ENCODE results near the gene CD300A. TPM values are rescaled to one million over a fixed set of nuclear protein-coding genes. Genes with fewer than 3 reads are reported as not detected.
"Not testable (repeated sequence)": the region's sequence is repeated elsewhere in the genome, so short reads cannot be mapped to it uniquely, and the experiment has no call there.

Gene CD300A
- total RNA-seq, 1 donor from 2014 or later = not detected

- no peak for TF ChIP-seq CTCF (conservative IDR thresholded peaks at IDR 0.05; ENCODE audit: low read depth, low read length)
- no peak overlapping the region for H3K4me3 ChIP-seq (ENCODE audit: low read depth, low read length)
- no peak for DNase-seq (ENCODE audit: low read depth)
Measured at GRCh38 chr17:74478420-74479100, 12.1 kb downstream of the CD300A start.

- no peak for DNase-seq (ENCODE audit: low read depth)
- no peak overlapping the region for H3K4me3 ChIP-seq (ENCODE audit: low read depth, low read length)
- TF ChIP-seq CTCF (conservative IDR thresholded peaks at IDR 0.05; ENCODE audit: low read depth, low read length) = no peak
Measured at GRCh38 chr17:74480290-74480689, 13.9 kb downstream of the CD300A start.

GRCh38 chr17:74481621-74482020, 15.2 kb downstream of the CD300A start:
- TF ChIP-seq CTCF (conservative IDR thresholded peaks at IDR 0.05; ENCODE audit: low read depth, low read length) = no peak
- DNase-seq (ENCODE audit: low read depth) = no peak
- no peak overlapping the region for H3K4me3 ChIP-seq (ENCODE audit: low read depth, low read length)

- no peak for TF ChIP-seq CTCF (conservative IDR thresholded peaks at IDR 0.05; ENCODE audit: low read depth, low read length)
- DNase-seq (ENCODE audit: low read depth) = no peak
- H3K4me3 ChIP-seq (ENCODE audit: low read depth, low read length) = no peak overlapping the region
Measured at GRCh38 chr17:74484066-74484465, 17.6 kb downstream of the CD300A start.

- DNase-seq (ENCODE audit: low read depth) = no peak
- TF ChIP-seq CTCF (conservative IDR thresholded peaks at IDR 0.05; ENCODE audit: low read depth, low read length) = no peak
- H3K4me3 ChIP-seq (ENCODE audit: low read depth, low read length) = no peak overlapping the region
Measured at GRCh38 chr17:74485022-74485743, 18.7 kb downstream of the CD300A start.

GRCh38 chr17:74485841-74486240, 19.4 kb downstream of the CD300A start:
- TF ChIP-seq CTCF (conservative IDR thresholded peaks at IDR 0.05; ENCODE audit: low read depth, low read length) = no peak
- DNase-seq (ENCODE audit: low read depth) = no peak
- no peak overlapping the region for H3K4me3 ChIP-seq (ENCODE audit: low read depth, low read length)

- H3K4me3 ChIP-seq (ENCODE audit: low read depth, low read length); DNase-seq (ENCODE audit: low read depth): not testable (repeated sequence)
Measured at GRCh38 chr17:74488276-74488675, 21.8 kb downstream of the CD300A start.

Measured in epithelial cell of proximal tubule (primary cell).